Activated CD4-positive, alpha-beta T cell treated with anti-CD3 and anti-CD28 coated beads, Interleukin-10, Interleukin-2, amounts not matched to agents 100 ng/mL and 50 ng/mL, durations not matched to agents 16 hours and 8 hours (primary cell): Measurements from ENCODE around the gene FHIT.

Experiments
- DNase-seq: peaks from one replicate; pipeline ENCODE4 v3.0.0-alpha.2; 2020

The FHIT gene

DNA sequence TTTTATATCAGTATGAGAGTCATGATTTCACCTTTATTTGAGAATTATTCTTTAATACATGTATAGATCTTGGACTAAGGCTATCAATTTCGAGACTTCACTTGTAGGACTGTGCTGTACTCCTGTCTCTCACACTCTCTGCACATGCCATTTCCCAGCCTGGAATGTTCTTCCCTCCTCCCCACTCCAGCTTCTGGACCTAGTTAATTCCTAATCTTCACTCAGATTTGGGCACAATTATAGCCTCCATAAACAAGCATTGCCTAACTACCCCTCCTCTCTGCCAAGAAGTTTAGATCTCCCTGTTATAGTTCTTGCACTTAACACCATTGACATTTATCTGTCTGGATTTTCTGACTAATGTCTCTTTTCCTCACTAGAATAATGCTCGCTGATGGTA is 88.3 kb downstream of the FHIT start:
- DNase-seq, result no peak

GRCh38 chr3:61158667-61159066 is 92.6 kb downstream of the FHIT start:
- DNase-seq, result no peak

DNA sequence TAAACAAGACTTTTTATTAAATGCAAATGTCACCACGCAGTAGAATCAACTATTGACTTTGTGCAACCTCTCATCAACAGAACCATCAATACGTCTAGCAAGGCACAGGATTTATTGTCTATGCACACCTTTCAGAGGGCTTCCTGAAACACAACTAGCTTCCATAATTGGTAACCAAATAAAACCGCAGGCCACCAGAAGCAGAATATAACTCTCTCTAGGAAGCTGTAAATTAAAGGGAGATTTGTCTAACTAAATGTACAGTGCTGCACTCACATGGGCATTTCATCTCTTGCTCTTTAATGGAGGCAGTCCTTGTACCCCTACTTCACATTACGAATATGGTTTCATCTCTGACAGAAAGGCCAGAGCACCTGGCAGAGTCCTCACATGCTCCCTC is 93.0 kb downstream of the FHIT start:
- DNase-seq, result no peak

DNA sequence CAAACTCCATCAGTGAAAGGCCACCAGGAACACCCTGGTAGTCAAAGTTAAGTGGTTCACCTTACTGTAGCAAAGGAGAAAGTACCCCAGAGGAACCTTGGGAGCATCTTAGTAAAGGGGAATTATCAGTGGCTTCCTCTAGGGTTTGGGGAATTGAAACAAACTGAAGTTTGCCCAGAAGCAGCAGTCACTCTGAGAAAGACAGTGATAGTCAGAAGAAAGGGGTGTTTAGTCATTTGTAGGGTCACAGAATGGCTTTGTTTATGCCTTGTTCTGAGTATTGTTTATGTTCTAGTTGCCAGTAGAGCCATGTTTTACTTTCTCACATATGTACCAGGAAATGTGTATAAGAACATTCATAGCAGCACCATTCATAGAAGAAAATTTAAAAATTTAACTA is 93.8 kb downstream of the FHIT start:
- DNase-seq, result peak; percentile 3

GRCh38 chr3:61155701-61156292 is 95.5 kb downstream of the FHIT start:
- DNase-seq, result no peak

GRCh38 chr3:61154457-61155198 is 96.6 kb downstream of the FHIT start:
- no peak for DNase-seq

DNA sequence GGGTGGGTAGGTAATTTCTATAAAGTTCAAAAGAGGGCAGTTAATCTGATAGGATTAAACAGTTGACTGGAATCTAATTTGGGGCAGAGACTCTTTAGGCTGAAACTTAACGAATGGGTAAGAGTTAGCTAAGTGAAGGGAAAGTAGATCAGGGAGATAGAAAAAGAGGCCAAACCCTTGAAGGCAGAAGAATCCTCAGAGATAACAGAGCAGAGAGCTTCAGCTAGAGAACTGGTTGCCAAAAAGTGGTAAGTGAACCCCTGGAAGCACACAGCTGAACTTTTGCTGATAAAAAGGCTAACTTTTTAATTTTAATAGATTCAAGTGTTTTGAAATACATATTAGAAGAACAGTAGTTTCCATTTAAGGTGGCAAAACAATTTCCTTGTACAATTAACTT is 99.2 kb downstream of the FHIT start:
- DNase-seq, result no peak

DNA sequence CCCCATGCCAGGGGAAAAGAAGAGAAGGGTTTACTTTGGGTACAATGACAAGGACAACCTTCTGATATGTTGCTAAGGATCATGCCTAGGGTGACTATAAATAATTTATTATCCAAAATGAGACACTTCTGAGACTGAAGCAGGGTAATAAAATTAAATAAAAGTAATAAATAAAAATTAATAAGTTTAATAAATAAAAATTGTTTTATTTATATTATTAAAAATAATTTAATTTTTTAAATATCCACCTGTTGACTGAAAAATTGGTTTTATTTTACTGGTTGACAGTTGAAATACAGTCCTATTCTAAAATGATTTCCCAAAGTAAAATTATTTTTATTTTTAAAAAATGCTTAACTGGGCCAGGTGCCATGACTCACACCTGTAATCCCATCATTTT is 102.0 kb downstream of the FHIT start:
- DNase-seq, result no peak

GRCh38 chr3:61146010-61146890 is 105.0 kb downstream of the FHIT start:
- DNase-seq, result no peak

DNA sequence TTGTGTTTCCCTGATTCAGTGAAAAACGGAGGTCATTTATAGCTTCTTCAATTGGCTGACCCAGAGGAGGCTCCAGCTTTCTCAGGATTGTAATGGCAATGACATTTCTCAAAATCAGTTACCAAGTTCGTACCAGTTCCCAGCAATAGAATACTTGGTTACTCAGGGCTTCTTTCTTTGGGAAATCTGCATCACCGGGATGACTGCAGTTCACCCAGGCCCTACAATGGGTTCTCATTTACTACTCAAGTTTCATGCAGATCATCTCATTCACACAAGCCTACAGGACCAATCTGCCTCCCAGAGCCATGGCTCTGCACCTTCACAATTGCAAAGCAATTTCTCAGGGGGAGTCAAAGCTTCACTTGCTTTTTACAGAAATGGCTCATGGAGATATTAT is 109.6 kb downstream of the FHIT start:
- no peak for DNase-seq

DNA sequence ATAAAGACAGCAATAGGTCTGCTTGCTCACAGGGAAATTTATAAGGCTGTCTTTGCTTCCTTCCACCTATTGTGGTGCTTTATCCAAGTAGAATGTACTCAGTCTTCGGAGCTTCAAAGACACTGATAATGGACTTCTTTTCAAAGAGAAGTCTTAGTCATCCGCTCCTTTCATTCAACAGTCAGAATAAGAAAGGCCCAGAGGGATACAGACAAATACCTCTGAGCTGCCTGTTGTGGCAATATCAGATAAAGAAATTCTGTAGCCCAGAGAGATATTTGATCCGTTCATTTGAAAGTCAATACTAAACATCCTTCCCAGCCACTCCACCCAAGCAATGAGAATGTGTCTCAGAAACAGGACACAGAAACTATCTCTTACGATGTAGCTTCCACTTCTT is 110.0 kb downstream of the FHIT start:
- no peak for DNase-seq

DNA sequence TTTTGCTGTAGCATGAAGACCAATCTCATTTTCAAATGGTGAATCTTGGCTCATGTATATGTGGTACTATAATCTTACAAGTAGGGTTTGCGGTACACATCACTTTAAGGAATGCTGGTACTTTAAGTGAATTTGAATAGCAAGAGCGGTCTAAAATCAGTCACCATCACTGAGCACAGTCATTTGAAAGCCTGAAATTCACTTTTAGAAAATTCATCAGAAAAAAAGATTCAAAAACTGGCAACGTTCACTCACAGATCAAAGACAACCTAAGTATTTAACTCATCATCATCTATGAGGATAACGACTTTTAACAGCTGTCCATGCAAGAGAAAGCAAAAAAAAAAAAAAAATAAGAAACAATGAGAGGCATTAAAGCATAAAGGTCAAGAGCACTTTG is 111.6 kb downstream of the FHIT start:
- DNase-seq, result no peak

DNA sequence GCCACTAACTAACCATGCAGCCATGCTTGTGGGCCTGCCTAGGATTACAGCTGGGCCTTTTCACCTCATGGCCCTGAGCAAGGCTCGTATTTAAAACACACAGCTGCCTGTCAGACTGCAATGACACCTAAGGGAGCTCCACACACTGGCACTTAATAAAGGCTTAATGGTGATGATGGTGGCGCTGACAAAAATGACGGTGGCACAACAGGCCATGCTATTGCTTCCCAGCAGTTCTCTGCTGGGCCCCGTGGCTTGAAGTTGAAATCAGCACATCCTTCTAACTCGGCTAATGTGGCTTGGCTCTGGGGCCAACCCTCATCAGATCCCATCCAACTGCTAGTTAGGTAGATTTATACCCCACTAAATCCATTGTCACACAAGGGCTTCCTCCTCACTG is 112.9 kb downstream of the FHIT start:
- no peak for DNase-seq

DNA sequence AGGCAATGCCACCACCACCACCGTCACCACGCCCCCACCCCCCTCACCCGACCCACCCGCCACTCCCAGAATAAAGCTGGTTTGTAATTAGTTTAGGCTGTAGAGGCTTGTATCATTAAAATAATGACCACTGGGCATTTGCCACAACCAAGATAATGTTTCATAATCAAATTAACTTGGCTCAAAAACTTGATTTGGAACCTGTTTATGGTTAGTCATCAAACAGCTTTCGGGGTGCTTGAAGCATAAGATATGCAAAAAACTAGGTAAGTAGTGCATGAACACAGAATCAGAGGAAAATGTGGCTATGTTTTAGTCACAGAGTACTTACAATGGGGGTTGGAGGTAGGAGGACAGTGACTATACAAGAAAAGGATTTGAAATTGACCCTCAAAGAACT is 115.1 kb downstream of the FHIT start:
- DNase-seq, result no peak

- DNase-seq, result no peak
These were observed 116.7 kb downstream of the FHIT start for GRCh38 chr3:61134532-61134931.

DNA sequence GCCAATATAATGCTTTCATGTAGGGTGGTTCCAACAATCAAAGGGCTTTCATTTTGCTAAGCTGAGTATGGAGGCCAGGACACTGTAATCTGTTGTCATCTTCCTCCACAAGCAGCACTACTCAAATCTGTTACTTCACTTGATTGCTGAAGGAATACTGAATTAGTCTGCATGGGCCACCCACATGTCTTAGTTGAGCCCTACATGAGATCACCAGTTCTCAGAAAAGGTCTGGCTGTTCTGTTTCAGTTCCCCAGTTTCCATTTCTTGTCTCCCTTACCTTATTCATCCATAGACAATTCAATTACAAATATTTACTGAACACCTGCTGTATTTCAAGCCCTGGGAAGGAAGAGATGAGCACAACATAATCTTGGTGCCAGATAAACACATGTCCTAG is 119.2 kb downstream of the FHIT start:
- no peak for DNase-seq

GRCh38 chr3:61118830-61119229 is 132.4 kb downstream of the FHIT start:
- no peak for DNase-seq

DNA sequence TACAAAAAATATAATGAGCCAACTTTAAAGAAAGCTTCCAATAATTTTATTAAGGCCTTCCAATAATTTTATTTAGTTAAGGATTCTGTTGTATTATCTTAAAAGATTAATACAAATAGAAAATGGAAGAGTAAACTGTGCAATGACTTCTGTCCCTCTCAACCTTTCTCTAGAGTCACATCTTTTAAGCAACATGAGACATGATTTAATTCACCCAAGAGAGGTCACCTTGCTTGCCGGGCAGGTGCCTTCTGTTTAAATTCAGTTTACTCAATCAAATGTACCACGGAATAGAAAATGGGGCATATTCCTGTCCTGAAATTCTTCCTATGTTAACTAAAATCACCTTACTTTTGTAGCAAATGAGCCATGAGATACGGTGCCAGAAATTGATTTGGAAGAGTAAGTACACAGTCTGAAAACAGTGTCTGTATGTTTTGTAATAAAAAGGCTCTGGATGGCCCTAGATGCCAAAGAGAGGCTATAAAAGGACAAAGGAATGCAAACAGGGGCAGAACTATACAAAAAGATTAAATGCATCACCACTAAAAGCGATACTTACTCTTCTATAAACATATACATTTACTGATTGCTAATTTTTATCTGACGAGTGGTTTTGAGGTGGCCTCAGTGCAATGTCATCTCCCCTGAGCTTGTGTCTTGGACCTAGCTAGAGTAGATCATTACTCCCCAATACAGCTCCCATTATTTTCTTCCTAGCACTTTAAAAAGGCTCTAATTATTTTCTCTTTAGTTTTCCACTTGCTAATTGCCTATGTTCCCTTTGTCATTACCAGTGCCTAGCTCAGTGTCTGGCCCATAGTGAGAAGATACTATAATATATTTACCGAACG is 134.0 kb downstream of the FHIT start:
- no peak for DNase-seq

- DNase-seq, result no peak
These were observed 136.8 kb downstream of the FHIT start for GRCh38 chr3:61114316-61114953.

GRCh38 chr3:61111825-61112224 is 139.4 kb downstream of the FHIT start:
- DNase-seq, result peak; percentile 84

- DNase-seq, result peak; percentile 73
These were observed 140.7 kb downstream of the FHIT start for GRCh38 chr3:61110576-61110975.

DNA sequence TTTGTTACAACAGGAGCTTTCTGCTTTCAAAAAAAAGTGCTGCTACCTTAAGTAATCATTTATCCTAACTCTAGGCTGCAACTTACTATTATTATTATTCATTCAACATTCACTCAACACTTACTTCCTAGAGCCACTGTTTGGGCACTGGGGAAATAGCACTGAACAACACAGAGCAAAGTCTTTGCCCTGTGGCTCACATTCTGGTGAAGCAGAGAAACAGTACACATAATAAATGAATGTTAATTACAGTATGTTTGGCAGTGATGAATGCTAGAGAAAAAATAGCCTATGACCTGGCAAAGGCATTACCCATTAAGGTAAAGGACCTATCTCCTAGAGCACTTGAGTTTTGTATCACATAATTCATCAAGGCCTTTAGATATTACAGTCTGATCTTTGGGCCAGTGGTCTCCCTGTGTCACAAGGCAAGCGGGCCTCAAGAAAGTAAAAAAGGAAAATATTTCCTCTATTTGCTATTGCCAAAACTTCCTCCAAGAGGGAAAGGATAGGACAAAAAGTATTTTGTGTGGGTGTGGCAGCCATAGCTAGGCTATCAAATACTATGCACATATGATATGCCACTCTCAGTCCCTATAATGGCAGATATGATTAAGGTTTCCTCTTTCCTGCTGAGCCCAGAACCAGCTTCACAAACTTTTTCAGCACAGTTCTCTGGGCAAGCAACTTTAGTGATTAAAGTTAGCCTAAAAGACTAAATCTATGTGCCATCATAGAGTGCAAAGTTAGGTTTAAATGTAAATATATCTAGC is 142.8 kb downstream of the FHIT start:
- no peak for DNase-seq
